Body of pancreas (tissue), 4 donors: Measurements from ENCODE around the gene THSD4. TPM values are rescaled to one million over a fixed set of nuclear protein-coding genes. Genes with fewer than 3 reads are reported as not detected.

ENCODE experiments used
- ATAC-seq: fragments of 150-250 bp; one replicate; pipeline ENCODE4 v1.9.1; 2016
- DNase-seq, 4 donors: peaks; one replicate each; pipeline ENCODE4 v3.0.0-alpha.2; 2019
- H3K27ac ChIP-seq, 4 donors: fragments of 200-600 bp; sonication (generic); 1 replicate in 3 of 4; 2 replicates in 1 of 4; pipeline versions ENCODE4 v1.5.1 to v1.6.1; 2016 to 2019; ENCODE audit warnings: mild to moderate bottlenecking in 1 of 4, mixed read lengths in 1 of 4, moderate library complexity in 1 of 4
- H3K27me3 ChIP-seq, 2 donors: fragments of 200-600 bp; sonication (generic); one replicate each; pipeline ENCODE4 v1.6.0; 2016; ENCODE audit warnings: mild to moderate bottlenecking in 1 of 2
- H3K36me3 ChIP-seq, 2 donors: fragments of 200-600 bp; sonication (generic); replicated peaks in 1 of 2; 2 replicates each; pipeline ENCODE4 v1.5.1; 2016; ENCODE audit warnings: low read depth in 2 of 2; ENCODE audit not compliant: insufficient read depth in 1 of 2
- H3K4me1 ChIP-seq: fragments of 200-600 bp; sonication (generic); one replicate; pipeline ENCODE4 v1.6.0; 2016
- H3K4me3 ChIP-seq, 2 donors: fragments of 200-600 bp; sonication (generic); 1 replicate in 1 of 2; 2 replicates in 1 of 2; pipeline ENCODE4 v1.5.1; 2016 to 2019
- H3K9me3 ChIP-seq, 3 donors: fragments of 200-600 bp; sonication (generic); 1 replicate in 2 of 3; 2 replicates in 1 of 3; pipeline ENCODE4 v1.5.1; 2016
- POLR2A ChIP-seq, 3 donors: fragments of 450-650 bp; IDR thresholded peaks; one replicate each; pipeline ENCODE4 v1.6.1; 2016; ENCODE audit warnings: antibody characterized with exemption in 3 of 3, mild to moderate bottlenecking in 2 of 3
- WGBS, 2 donors: methylation state at CpG; one replicate each; pipeline ENCODE4 v1.1.5; 2017; 5-methylcytosine and 5-hydroxymethylcytosine counted together
- intact Hi-C: fragments of 100-400 bp; cut with DNase I; formaldehyde crosslinking; loops from one replicate; pipeline ENCODE4 v1.15.1; 2023
- total RNA-seq, 2 donors: library from RNA; depleted of rRNA; stranded (reverse); fragments of >200 nt; gene quantifications; one replicate each; pipeline ENCODE4 v1.1.0, GENCODE V29; 2016
- TF ChIP-seq, protein P1 (sequence below), 7 experiments: fragments of 450-650 bp in 4 of 7; fragments of 200-600 bp in 3 of 7; sonication (generic) in 3 of 7; IDR thresholded peaks; one replicate each; pipeline ENCODE4 v1.5.1; 2016 to 2019; ENCODE audit warnings: antibody characterized with exemption in 7 of 7

The THSD4 gene
- total RNA-seq, 2 donors from 2014 or later: 12.9 to 16.1 TPM

DNA sequence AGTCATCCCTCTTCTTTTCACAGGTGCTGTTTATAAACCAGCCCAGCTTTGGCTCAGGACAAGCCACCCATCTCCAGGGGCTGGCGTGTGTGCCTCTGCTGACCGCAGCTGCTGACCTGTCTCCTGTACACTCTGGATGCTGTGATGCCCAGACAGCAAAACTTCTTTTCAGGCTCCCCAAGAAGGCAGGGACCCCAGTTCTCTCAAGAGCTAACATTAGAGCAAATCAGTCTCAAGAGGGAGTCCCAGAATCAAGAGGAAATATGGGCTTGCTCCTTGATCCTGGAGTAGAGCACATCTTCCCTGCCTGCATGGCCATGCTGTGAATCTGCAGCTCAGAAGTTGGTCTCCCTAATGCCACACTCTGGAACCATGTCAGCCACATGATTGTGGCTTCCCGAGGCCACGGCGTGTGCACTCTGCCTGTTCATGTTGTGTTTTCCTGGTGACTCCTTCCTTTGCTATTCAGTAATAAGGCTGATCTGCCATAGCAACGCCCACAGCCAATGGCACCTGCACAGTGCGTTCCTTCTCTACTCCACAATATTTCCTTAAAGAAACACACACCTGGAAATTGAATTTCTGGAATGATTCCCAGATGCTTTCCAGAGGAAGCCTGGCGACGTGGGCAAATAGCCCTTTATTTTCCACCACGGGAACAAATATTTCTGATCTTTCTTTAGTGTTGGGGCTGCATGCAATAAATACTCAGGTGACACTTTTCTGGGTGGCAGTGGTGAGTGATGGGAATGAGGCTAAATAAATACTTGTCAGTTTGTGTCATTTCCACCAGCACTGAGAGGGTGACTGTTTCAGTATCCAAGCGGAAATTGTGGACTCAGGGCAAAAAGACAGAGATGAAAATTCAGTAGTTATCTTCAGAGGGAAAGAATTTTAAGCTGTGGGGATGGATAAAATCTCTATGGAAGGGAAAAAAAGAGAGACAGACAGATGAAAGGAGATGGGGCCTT, 21.9 kb upstream of the THSD4 start:
- WGBS, 2 donors: 27% methylated on average over 11 of the region's 11 CpGs
- peak; percentile 80 for ATAC-seq
- intact Hi-C loops: no loop called here
- TF ChIP-seq, protein P1, sequence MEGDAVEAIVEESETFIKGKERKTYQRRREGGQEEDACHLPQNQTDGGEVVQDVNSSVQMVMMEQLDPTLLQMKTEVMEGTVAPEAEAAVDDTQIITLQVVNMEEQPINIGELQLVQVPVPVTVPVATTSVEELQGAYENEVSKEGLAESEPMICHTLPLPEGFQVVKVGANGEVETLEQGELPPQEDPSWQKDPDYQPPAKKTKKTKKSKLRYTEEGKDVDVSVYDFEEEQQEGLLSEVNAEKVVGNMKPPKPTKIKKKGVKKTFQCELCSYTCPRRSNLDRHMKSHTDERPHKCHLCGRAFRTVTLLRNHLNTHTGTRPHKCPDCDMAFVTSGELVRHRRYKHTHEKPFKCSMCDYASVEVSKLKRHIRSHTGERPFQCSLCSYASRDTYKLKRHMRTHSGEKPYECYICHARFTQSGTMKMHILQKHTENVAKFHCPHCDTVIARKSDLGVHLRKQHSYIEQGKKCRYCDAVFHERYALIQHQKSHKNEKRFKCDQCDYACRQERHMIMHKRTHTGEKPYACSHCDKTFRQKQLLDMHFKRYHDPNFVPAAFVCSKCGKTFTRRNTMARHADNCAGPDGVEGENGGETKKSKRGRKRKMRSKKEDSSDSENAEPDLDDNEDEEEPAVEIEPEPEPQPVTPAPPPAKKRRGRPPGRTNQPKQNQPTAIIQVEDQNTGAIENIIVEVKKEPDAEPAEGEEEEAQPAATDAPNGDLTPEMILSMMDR (IDR thresholded peaks at IDR 0.05): no peak
- no peak for TF ChIP-seq POLR2A (IDR thresholded peaks at IDR 0.05)
- no peaks in the 10 kb centered on the region for H3K27me3 ChIP-seq
- H3K4me1 ChIP-seq: no peaks in the 10 kb centered on the region
- no peaks in the 10 kb centered on the region for H3K36me3 ChIP-seq
- peak; percentile 21 to 58 (median 50) for DNase-seq
- no peaks in the 10 kb centered on the region for H3K9me3 ChIP-seq
- H3K4me3 ChIP-seq: no peak overlapping the region
- peak overlapping the region in 2 of 4 donors; percentile 52 to 61 for H3K27ac ChIP-seq

DNA sequence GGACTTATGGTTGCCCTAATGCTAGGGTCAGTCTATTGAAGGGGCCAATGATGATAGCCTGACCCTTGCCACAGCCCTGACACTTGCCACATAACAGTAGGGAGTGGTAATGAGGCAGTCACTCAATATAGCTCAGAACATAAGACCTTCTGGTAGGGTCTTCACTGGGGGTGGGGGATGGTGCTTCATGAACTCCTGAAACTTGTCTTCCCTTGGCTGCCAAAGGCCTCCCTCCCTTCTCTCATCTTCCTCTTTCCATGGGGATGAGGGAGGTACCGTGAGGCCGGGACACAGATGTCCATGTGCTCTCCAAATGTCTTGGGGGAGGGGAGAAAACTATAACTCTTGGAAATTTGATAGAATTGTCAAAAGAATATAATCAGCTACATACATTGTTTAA, 21.1 kb upstream of the THSD4 start:
- TF ChIP-seq POLR2A (IDR thresholded peaks at IDR 0.05): no peak
- WGBS, 2 donors: 83 to 90% methylated on average over 2 of the region's 2 CpGs
- intact Hi-C loops: no loop called here
- no peak overlapping the region for H3K27ac ChIP-seq
- H3K4me3 ChIP-seq: no peak overlapping the region
- no peaks in the 10 kb centered on the region for H3K27me3 ChIP-seq
- H3K36me3 ChIP-seq: no peaks in the 10 kb centered on the region
- no peaks in the 10 kb centered on the region for H3K9me3 ChIP-seq
- ATAC-seq: no peak
- no peaks in the 10 kb centered on the region for H3K4me1 ChIP-seq
- DNase-seq: no peak

DNA sequence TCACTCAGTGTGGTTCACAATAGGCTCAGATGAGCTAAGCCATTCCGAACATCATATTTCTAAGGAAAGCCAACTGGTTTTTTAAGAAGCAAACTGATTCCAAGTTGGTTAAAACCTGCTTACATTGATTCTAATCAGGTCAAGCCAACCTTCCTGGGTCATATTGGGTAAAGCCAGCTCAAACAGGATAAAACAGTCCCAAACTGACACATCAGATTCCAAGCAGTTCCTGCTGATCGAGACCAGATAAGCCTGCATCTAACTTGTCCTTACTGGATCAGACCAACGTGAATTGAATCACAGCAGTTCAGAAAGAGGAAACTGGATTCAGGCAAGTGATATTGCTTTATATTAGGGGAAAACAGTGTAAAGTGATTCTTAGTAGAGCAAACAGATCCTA, 18.6 kb upstream of the THSD4 start:
- Histone ChIP-seq H3K27ac (no peak overlapping the region), H3K27me3 (no peaks in the 10 kb centered on the region)
- 39 to 65% methylated on average over 3 of the region's 3 CpGs for WGBS, 2 donors

DNA sequence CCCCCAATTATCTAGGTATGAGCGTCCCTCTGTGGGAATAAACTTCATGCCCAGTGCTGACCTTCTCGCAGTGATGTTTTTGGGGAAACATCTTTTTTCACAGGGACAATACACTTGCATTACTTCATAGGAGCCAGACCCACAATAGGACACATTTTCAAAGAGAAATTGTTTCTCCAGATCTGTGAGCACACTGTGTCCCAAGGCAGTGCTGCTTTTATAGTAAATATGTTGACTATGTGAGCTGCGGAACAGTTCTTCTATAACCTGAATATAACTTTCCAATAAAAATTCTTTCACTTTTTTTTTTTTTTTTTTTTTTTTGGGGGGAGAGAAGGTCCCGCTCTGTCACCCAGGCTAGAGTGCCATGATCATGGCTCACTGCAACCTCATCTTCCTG, 17.4 kb upstream of the THSD4 start:
- H3K27me3 ChIP-seq: no peaks in the 10 kb centered on the region
- TF ChIP-seq POLR2A (IDR thresholded peaks at IDR 0.05): no peak
- TF ChIP-seq, protein P1 (IDR thresholded peaks at IDR 0.05): no peak
- DNase-seq (no peak), ATAC-seq (no peak)
- intact Hi-C loops: no loop called here
- no peak overlapping the region for H3K27ac ChIP-seq
- WGBS, 2 donors: 80 to 81% methylated on average over 4 of the region's 4 CpGs
- H3K9me3 ChIP-seq: no peaks in the 10 kb centered on the region
- no peaks in the 10 kb centered on the region for H3K4me1 ChIP-seq
- no peaks in the 10 kb centered on the region for H3K36me3 ChIP-seq
- H3K4me3 ChIP-seq: no peak overlapping the region

More for the DNA sequence above, 18.6 kb upstream of the THSD4 start:
- no peaks in the 10 kb centered on the region for H3K4me1 ChIP-seq
- H3K9me3 ChIP-seq: no peaks in the 10 kb centered on the region
- intact Hi-C loops: no loop called here
- ATAC-seq: peak; percentile 21
- H3K36me3 ChIP-seq: no peaks in the 10 kb centered on the region
- TF ChIP-seq, protein P1 (IDR thresholded peaks at IDR 0.05): no peak
- no peak for TF ChIP-seq POLR2A (IDR thresholded peaks at IDR 0.05)
- DNase-seq: no peak
- no peak overlapping the region for H3K4me3 ChIP-seq

DNA sequence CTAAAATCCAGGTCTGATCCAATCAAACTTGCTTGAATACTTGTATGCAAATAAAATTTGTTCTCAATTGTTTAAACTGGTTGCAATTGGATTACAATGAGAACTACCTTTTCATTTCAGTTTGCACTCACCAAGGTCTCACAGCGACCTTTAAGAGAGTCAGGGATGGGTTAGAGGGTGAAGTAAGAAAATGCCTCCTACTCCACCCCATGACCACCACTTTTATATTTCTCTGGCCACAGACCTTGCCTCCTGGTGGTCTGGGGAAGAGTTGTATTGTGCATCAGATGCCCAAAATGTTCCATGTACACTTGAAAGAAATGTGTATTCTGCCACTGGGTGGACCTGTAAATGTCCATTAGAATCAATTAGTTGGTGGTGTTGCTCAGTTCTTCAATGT, 16.4 kb upstream of the THSD4 start:
- Histone ChIP-seq H3K36me3 (no peaks in the 10 kb centered on the region), H3K9me3 (no peaks in the 10 kb centered on the region), H3K27ac (no peak overlapping the region), H3K4me3 (no peak overlapping the region), H3K4me1 (no peaks in the 10 kb centered on the region), H3K27me3 (no peaks in the 10 kb centered on the region)
- 45 to 67% methylated on average over 1 of the region's 1 CpG for WGBS, 2 donors
- no peak for DNase-seq
- no peak for TF ChIP-seq POLR2A (IDR thresholded peaks at IDR 0.05)
- TF ChIP-seq, protein P1 (IDR thresholded peaks at IDR 0.05): no peak
- intact Hi-C loops: no loop called here
- ATAC-seq: no peak
